Endothelial cell of umbilical vein (primary cell): ENCODE measurements around the gene TIPIN. TPM values are rescaled to one million over a fixed set of nuclear protein-coding genes. Genes with fewer than 3 reads are reported as not detected.

ENCODE experiments used
- BruUV-seq: library from RNA; stranded (reverse); fragments of 400-500 nt; replicated peaks from 2 replicates; lab custom pipeline; 2021; lab: Mats Ljungman, UMichigan
- CTCF ChIA-PET: fragments of 300-600, 350-600 bp; sonication (Branson Sonifier 250); formaldehyde crosslinking; loops from one replicate; lab custom pipeline; 2021; ENCODE audit warnings: antibody characterized with exemption, inconsistent platforms; lab: Charles Lee
- POLR2A ChIA-PET: fragments of 300-600, 350-600 bp; sonication (Branson Sonifier 250); formaldehyde crosslinking; loops from one replicate; lab custom pipeline; 2021; ENCODE audit warnings: antibody characterized with exemption, inconsistent platforms; lab: Charles Lee
- DNase-seq: peaks from one replicate; pipeline ENCODE4 v3.0.0-alpha.2; 2011; ENCODE audit warnings: low read depth, low spot score
- FAIRE-seq: peaks from 2 replicates; lab custom pipeline; 2011; peaks lifted over from hg19 to GRCh38; lab: Jason Lieb, UNC
- H2AFZ ChIP-seq: 2 replicates; pipeline ENCODE4 v1.6.0; 2012; ENCODE audit warnings: low read depth, low read length, control low read depth, inconsistent platforms
- H3K27ac ChIP-seq: 2 replicates; pipeline ENCODE4 v1.5.1; 2011; ENCODE audit warnings: low read depth, mild to moderate bottlenecking, control low read depth, low read length, moderate library complexity; ENCODE audit not compliant: insufficient read depth
- H3K27me3 ChIP-seq, 2 experiments: 2 replicates each; pipeline versions ENCODE4 v1.6.0 to v1.6.1; 2011; ENCODE audit warnings: low read length in 2 of 2, mixed read lengths in 1 of 2; ENCODE audit not compliant: control insufficient read depth in 2 of 2, insufficient read depth in 2 of 2
- H3K36me3 ChIP-seq, 2 experiments: 2 replicates in 1 of 2; 3 replicates in 1 of 2; pipeline ENCODE4 v1.5.1; 2011; ENCODE audit warnings: low read length in 2 of 2, mild to moderate bottlenecking in 1 of 2, moderate library complexity in 1 of 2; ENCODE audit not compliant: control insufficient read depth in 2 of 2, insufficient read depth in 2 of 2; ENCODE audit errors: extremely low read depth in 1 of 2
- H3K4me1 ChIP-seq: 3 replicates; pipeline ENCODE4 v1.5.1; 2011; ENCODE audit warnings: mild to moderate bottlenecking, low read length; ENCODE audit not compliant: control insufficient read depth, insufficient read depth; ENCODE audit errors: extremely low read depth
- H3K4me2 ChIP-seq: 2 replicates; pipeline ENCODE4 v1.6.1; 2011; ENCODE audit warnings: low read length, control low read depth, mixed read lengths; ENCODE audit not compliant: insufficient read depth
- H3K4me3 ChIP-seq, 3 experiments: fragments of 200-600 bp in 1 of 3; sonication (generic), shearing (Covaris generic) in 1 of 3; replicated peaks in 1 of 3; 2 replicates each; pipeline ENCODE4 v1.5.1; 2011 to 2016; ENCODE audit warnings: control low read depth in 3 of 3, low read length in 3 of 3, mild to moderate bottlenecking in 2 of 3, inconsistent platforms in 1 of 3, low read depth in 1 of 3, moderate library complexity in 1 of 3; ENCODE audit not compliant: insufficient read depth in 1 of 3
- H3K79me2 ChIP-seq: 2 replicates; pipeline ENCODE4 v1.6.0; 2012; ENCODE audit warnings: low read length, inconsistent platforms; ENCODE audit not compliant: control insufficient read depth, insufficient read depth
- H3K9ac ChIP-seq: replicated peaks from 2 replicates; pipeline ENCODE3; 2011; ENCODE audit warnings: low read length, control low read depth; ENCODE audit not compliant: insufficient read depth; ENCODE audit errors: extremely low read depth
- H3K9me1 ChIP-seq: replicated peaks from 3 replicates; pipeline ENCODE4 v1.6.0; 2011; ENCODE audit warnings: mild to moderate bottlenecking, low read length; ENCODE audit not compliant: control insufficient read depth, insufficient read depth; ENCODE audit errors: extremely low read depth
- H3K9me3 ChIP-seq: replicated peaks from 2 replicates; pipeline ENCODE4 v1.5.1; 2012; ENCODE audit warnings: low read length, inconsistent platforms; ENCODE audit not compliant: control insufficient read depth, insufficient read depth
- H4K20me1 ChIP-seq: replicated peaks from 2 replicates; pipeline ENCODE3; 2011; ENCODE audit warnings: mild to moderate bottlenecking, low read length; ENCODE audit not compliant: control insufficient read depth, insufficient read depth; ENCODE audit errors: extremely low read depth
- EZH2 ChIP-seq: IDR thresholded peaks from 2 replicates; pipeline ENCODE4 v1.6.1; 2012; ENCODE audit warnings: borderline replicate concordance, low read depth, mild to moderate bottlenecking, moderate library complexity, low read length, inconsistent platforms; ENCODE audit not compliant: severe bottlenecking
- FOS ChIP-seq: IDR thresholded peaks from 2 replicates; pipeline ENCODE4 v1.6.1; 2011; ENCODE audit warnings: mild to moderate bottlenecking, low read length, moderate library complexity, borderline replicate concordance; ENCODE audit not compliant: insufficient read depth
- GATA2 ChIP-seq: IDR thresholded peaks from 2 replicates; pipeline ENCODE4 v1.7.0; 2011; ENCODE audit warnings: low read depth, mild to moderate bottlenecking, moderate library complexity, mixed read lengths, low read length; ENCODE audit not compliant: insufficient read length, insufficient read depth
- JUN ChIP-seq: IDR thresholded peaks from 2 replicates; pipeline ENCODE4 v1.6.1; 2011; ENCODE audit warnings: borderline replicate concordance, low read depth; ENCODE audit not compliant: insufficient read length, insufficient read depth
- MYC ChIP-seq: IDR thresholded peaks from one replicate; pipeline ENCODE4 v1.6.1; 2011; ENCODE audit warnings: mild to moderate bottlenecking, low read depth, low read length
- POLR2A ChIP-seq: IDR thresholded peaks from 2 replicates; pipeline ENCODE4 v1.6.1; 2012; ENCODE audit warnings: low read depth, mild to moderate bottlenecking, control low read depth, low read length
- POLR2AphosphoS5 ChIP-seq: IDR thresholded peaks from 2 replicates; pipeline ENCODE4 v1.6.1; 2012; ENCODE audit warnings: low read depth, mild to moderate bottlenecking, control low read depth, low read length, moderate library complexity; ENCODE audit not compliant: insufficient read depth
- dilution Hi-C: fragments of 300-500 bp; cut with MboI; formaldehyde crosslinking; loops from one replicate; pipeline ENCODE4 v1.15.0; 2019; ENCODE audit warnings: low sequenced_read_pairs; ENCODE audit not compliant: extremely low pct_ligation_motif_present
- intact Hi-C: fragments of 100-400 bp; cut with micrococcal nuclease; formaldehyde crosslinking; loops from one replicate; pipeline ENCODE4 v1.10.0; 2022
- polyA plus RNA-seq, 4 experiments: library from polyadenylated mRNA; depleted of rRNA in 3 of 4; stranded (reverse) in 3 of 4; unstranded in 1 of 4; fragments of >200 nt; gene quantifications; 2 replicates each; pipeline versions ENCODE4 v1.2.1 to v1.2.3, GENCODE V29; 2011 to 2012; ENCODE audit warnings: missing spikeins in 1 of 4
- total RNA-seq: library from RNA; stranded (reverse); gene quantifications from 2 replicates; pipeline ENCODE4 v1.2.3, GENCODE V29; 2021
- TF ChIP-seq, protein P1 (sequence below), 2 donors: IDR thresholded peaks; 1 replicate in 1 of 2; 2 replicates in 1 of 2; pipeline ENCODE4 v1.5.1; 2011; ENCODE audit warnings: low read length in 2 of 2, mild to moderate bottlenecking in 2 of 2, moderate library complexity in 2 of 2, control low read depth in 1 of 2, inconsistent platforms in 1 of 2, low read depth in 1 of 2; ENCODE audit not compliant: insufficient read depth in 1 of 2; ENCODE audit errors: extremely low read depth in 1 of 2
- TF ChIP-seq, protein P2 (sequence below): IDR thresholded peaks from 2 replicates; pipeline ENCODE4 v1.6.1; 2011; ENCODE audit not compliant: insufficient read depth, insufficient read length

Gene TIPIN
- total and polyA plus RNA-seq, 2 donors (not counting 3 experiments of a cell fraction or from before 2014, with no cell fraction given) = 3.6 to 15.4 TPM

GRCh38 chr15:66402761-66403284 is 46.3 kb upstream of the TIPIN start:
- H3K9ac ChIP-seq = no peak overlapping the region
- no peak overlapping the region for H3K4me3 ChIP-seq
- FAIRE-seq = no peak
- peaks cover 35% of the 10 kb centered on the region for H3K4me1 ChIP-seq
- TF ChIP-seq POLR2A (no peak), EZH2 (no peak), POLR2AphosphoS5 (no peak), FOS (no peak), JUN (no peak), GATA2 (no peak), MYC (no peak)
- TF ChIP-seq, protein P1, sequence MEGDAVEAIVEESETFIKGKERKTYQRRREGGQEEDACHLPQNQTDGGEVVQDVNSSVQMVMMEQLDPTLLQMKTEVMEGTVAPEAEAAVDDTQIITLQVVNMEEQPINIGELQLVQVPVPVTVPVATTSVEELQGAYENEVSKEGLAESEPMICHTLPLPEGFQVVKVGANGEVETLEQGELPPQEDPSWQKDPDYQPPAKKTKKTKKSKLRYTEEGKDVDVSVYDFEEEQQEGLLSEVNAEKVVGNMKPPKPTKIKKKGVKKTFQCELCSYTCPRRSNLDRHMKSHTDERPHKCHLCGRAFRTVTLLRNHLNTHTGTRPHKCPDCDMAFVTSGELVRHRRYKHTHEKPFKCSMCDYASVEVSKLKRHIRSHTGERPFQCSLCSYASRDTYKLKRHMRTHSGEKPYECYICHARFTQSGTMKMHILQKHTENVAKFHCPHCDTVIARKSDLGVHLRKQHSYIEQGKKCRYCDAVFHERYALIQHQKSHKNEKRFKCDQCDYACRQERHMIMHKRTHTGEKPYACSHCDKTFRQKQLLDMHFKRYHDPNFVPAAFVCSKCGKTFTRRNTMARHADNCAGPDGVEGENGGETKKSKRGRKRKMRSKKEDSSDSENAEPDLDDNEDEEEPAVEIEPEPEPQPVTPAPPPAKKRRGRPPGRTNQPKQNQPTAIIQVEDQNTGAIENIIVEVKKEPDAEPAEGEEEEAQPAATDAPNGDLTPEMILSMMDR (IDR thresholded peaks at IDR 0.05; ENCODE audit: extremely low read depth in 1 of 2, insufficient read depth in 1 of 2, low read depth in 1 of 2, low read length in 2 of 2) = no peak
- TF ChIP-seq, protein P2, sequence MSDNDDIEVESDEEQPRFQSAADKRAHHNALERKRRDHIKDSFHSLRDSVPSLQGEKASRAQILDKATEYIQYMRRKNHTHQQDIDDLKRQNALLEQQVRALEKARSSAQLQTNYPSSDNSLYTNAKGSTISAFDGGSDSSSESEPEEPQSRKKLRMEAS = no peak
- H2AFZ ChIP-seq = no peak overlapping the region
- no peaks in the 10 kb centered on the region for H3K9me3 ChIP-seq
- POLR2A ChIA-PET = no interaction called here
- no peak overlapping the region for H3K27ac ChIP-seq
- dilution Hi-C loops (loop anchor here (25.0 kb wide), 1 partner anchor 91 kb away; no protein-coding TSS in a partner anchor), intact Hi-C loops (no loop called here)
- CTCF ChIA-PET = interaction anchor here (0.8 to 4.2 kb wide), 6 partner anchors 10 to 95 kb away, joined by 3 to 51 read pairs (median 4); partner anchors contain the start of genes MAP2K1 and SNAPC5
- no peak overlapping the region for H3K4me2 ChIP-seq
- H3K9me1 ChIP-seq = no peaks in the 10 kb centered on the region
- H3K27me3 ChIP-seq = no peaks in the 10 kb centered on the region
- H4K20me1 ChIP-seq = peaks cover 2% of the 10 kb centered on the region
- no peaks in the 10 kb centered on the region for H3K36me3 ChIP-seq
- no peak for DNase-seq
- no TSS peak for BruUV-seq
- peaks cover 90% of the 10 kb centered on the region for H3K79me2 ChIP-seq
